CD4-positive, alpha-beta T cell treated with Interleukin-17A for 1 hour (primary cell): ENCODE data around the gene TSPY3.
"Not testable (repeated sequence)": the region's sequence is repeated elsewhere in the genome, so short reads cannot be mapped to it uniquely, and the experiment has no call there.

Source experiments
- DNase-seq: peaks from one replicate; pipeline ENCODE4 v3.0.0-alpha.2; 2020

TSPY3 gene, protein sequence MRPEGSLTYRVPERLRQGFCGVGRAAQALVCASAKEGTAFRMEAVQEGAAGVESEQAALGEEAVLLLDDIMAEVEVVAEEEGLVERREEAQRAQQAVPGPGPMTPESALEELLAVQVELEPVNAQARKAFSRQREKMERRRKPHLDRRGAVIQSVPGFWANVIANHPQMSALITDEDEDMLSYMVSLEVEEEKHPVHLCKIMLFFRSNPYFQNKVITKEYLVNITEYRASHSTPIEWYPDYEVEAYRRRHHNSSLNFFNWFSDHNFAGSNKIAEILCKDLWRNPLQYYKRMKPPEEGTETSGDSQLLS

DNA sequence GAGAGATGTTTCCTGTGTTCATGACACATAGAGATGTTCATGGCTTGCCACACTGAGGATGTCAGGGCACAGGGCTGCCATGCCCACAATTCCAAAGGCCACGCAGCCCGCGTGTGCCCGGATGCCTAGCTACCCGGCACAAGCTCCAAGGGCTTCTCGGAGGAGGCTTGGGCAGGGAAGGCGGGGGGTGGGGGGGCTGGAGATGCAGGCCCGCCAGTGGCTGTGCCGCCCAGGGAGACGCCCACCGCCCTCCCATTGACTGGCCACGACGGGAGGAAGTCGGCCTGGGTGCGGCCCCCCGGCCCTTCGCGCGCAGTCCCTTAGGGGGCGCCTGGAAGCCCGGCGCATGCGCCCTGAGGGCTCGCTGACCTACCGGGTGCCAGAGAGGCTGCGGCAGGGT lies at the start of gene TSPY3:
Gene TSPY3, plus strand, starts transcription at position 301 of the 400 bp plus-strand sequence. Its CDS starts 46 bp downstream, at position 347.
- DNase-seq, result not testable (repeated sequence)

DNA sequence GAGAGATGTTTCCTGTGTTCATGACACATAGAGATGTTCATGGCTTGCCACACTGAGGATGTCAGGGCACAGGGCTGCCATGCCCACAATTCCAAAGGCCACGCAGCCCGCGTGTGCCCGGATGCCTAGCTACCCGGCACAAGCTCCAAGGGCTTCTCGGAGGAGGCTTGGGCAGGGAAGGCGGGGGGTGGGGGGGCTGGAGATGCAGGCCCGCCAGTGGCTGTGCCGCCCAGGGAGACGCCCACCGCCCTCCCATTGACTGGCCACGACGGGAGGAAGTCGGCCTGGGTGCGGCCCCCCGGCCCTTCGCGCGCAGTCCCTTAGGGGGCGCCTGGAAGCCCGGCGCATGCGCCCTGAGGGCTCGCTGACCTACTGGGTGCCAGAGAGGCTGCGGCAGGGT lies 40.7 kb upstream of the TSPY3 start, which contains the start of gene TSPY8:
Gene TSPY8, plus strand, starts transcription at position 301 of the 400 bp plus-strand sequence. Its CDS starts 46 bp downstream, at position 347.
- not testable (repeated sequence) for DNase-seq

DNA sequence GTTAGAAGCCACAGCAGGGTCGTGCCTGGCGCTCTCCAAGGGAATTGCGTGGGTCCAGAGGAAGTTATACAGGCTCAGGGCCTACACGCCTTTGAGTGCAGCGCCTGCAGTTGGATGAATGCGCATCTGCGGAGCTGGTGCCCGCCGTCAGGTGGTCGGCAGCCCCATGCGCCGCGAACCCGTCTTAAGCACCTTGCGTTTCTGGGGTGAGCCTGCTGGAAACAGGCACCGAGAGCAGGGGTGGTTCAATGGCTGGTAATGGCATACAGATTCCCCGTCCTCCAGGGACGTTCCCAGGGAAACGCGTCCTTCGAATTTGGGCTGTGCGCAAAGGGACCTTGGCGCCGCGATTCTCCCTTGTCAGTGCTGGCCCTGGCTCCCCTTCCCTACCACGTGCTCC lies 1.7 kb upstream of the TSPY3 start:
- DNase-seq, result not testable (repeated sequence)
